ENCODE measurements around the gene CRYGN. TPM values are rescaled to one million over a fixed set of nuclear protein-coding genes. Genes with fewer than 3 reads are reported as not detected.

Gene CRYGN
- polyA plus RNA-seq, 1 donor (not counting 4 experiments of a cell fraction or from before 2014, with no cell fraction given), result not detected

DNA sequence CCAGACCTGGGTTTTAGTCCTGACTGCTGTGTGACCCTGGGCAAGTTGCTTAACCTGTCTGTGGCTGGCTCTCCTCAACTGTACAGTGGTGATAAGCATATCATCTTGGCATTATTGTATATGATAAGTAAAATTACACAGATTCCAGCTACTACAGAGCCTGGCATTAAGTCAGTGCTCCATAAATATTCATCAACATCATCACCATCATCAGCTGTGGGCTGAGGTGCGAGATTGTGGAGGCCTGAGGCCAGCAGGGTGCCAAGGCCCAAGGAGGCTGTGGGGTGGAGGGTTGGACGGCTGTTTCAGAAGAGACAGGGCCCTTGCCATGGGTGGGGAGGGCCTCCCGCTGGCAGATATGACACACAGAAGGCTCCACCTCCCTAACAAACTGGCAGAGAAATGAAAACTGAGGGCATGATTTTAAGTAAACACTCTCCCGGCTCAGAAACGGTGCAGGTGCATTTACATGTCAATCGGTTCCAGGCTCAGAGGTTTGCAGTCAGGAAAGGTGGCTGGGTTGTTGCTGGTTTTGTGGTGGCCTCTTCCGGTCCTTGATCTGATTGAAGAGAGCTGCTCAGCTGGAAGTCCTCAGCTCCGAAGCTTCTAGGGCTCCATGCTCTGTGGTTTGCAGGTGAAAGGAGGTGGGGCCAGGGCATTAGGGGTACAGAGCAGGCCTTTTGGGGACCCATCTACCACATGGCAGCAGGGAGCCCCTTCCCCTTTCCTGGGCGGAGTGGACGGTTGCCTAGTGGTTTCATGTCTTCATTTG lies 10.2 kb downstream of the CRYGN start:
- H3K9me1 ChIP-seq (ENCODE audit: control insufficient read depth, extremely low read depth, insufficient read depth, low read length), result no peaks in the 10 kb centered on the region
- no peaks in the 10 kb centered on the region for H3K9me3 ChIP-seq (ENCODE audit: control insufficient read depth, low read depth, low read length)
- DNase-seq (ENCODE audit: low read depth, low spot score) (no peak), FAIRE-seq (no peak)
- peaks cover 13% of the 10 kb centered on the region for H3K4me1 ChIP-seq (ENCODE audit: control insufficient read depth, extremely low read depth, insufficient read depth, low read length)
- no peak overlapping the region for H3K4me2 ChIP-seq (ENCODE audit: control insufficient read depth, extremely low read depth, insufficient read depth, low read depth, low read length)
- H3K27ac ChIP-seq (ENCODE audit: control insufficient read depth, insufficient read depth, low read length), result no peak overlapping the region
- no peaks in the 10 kb centered on the region for H3K36me3 ChIP-seq (ENCODE audit: control insufficient read depth in 2 of 2, extremely low read depth in 1 of 2, insufficient read depth in 2 of 2, low read length in 2 of 2)
- H2AFZ ChIP-seq (ENCODE audit: control insufficient read depth, low read length), result no peak overlapping the region
- no peak overlapping the region for H3K9ac ChIP-seq (ENCODE audit: control insufficient read depth, extremely low read depth, insufficient read depth, low read length)
- H3K27me3 ChIP-seq (ENCODE audit: control insufficient read depth, extremely low read depth, insufficient read depth, low read length), result peaks cover 5% of the 10 kb centered on the region
- no peaks in the 10 kb centered on the region for H3K79me2 ChIP-seq (ENCODE audit: control insufficient read depth, insufficient read depth, low read length)
- no peak overlapping the region for H3K4me3 ChIP-seq (ENCODE audit: control insufficient read depth in 2 of 3, extremely low read depth in 1 of 3, insufficient read depth in 2 of 3, low read depth in 1 of 3, low read length in 3 of 3)
- dilution Hi-C loops (cut with MboI; ENCODE audit: extremely low pct_ligation_motif_present, low sequenced_read_pairs), result no loop called here
- TF ChIP-seq, protein P1, sequence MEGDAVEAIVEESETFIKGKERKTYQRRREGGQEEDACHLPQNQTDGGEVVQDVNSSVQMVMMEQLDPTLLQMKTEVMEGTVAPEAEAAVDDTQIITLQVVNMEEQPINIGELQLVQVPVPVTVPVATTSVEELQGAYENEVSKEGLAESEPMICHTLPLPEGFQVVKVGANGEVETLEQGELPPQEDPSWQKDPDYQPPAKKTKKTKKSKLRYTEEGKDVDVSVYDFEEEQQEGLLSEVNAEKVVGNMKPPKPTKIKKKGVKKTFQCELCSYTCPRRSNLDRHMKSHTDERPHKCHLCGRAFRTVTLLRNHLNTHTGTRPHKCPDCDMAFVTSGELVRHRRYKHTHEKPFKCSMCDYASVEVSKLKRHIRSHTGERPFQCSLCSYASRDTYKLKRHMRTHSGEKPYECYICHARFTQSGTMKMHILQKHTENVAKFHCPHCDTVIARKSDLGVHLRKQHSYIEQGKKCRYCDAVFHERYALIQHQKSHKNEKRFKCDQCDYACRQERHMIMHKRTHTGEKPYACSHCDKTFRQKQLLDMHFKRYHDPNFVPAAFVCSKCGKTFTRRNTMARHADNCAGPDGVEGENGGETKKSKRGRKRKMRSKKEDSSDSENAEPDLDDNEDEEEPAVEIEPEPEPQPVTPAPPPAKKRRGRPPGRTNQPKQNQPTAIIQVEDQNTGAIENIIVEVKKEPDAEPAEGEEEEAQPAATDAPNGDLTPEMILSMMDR (optimal IDR thresholded peaks at IDR 0.05 in 1 of 3, IDR thresholded peaks at IDR 0.05 in 1 of 3, conservative IDR thresholded peaks at IDR 0.05 in 1 of 3; ENCODE audit: extremely low read depth in 1 of 3, insufficient read depth in 2 of 3, low read length in 3 of 3), result no peak
- no peak for TF ChIP-seq EZH2 (IDR thresholded peaks at IDR 0.05; ENCODE audit: low read length)
- no peaks in the 10 kb centered on the region for H4K20me1 ChIP-seq (ENCODE audit: control insufficient read depth, extremely low read depth, insufficient read depth, low read length)

DNA sequence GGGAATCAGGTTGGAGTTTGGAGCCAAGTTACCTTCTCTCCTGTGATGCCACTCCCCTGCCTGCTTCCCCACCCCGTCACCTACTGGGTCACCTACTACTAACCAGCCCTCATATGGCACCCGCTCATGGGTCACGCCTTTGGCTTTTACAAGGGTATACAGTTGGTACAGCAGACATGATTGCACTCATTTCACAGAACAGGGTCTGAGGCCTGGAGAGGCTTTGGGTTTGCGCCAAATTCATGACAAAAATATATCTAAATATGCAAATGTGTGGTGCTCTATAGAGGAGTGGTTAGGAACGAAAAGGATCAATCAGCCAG lies 10.7 kb downstream of the CRYGN start:
- Histone ChIP-seq H2AFZ (ENCODE audit: control insufficient read depth, low read length) (no peak overlapping the region), H4K20me1 (ENCODE audit: control insufficient read depth, extremely low read depth, insufficient read depth, low read length) (no peaks in the 10 kb centered on the region), H3K36me3 (ENCODE audit: control insufficient read depth in 2 of 2, extremely low read depth in 1 of 2, insufficient read depth in 2 of 2, low read length in 2 of 2) (no peaks in the 10 kb centered on the region), H3K4me1 (ENCODE audit: control insufficient read depth, extremely low read depth, insufficient read depth, low read length) (peaks cover 13% of the 10 kb centered on the region), H3K9me3 (ENCODE audit: control insufficient read depth, low read depth, low read length) (no peaks in the 10 kb centered on the region), H3K27ac (ENCODE audit: control insufficient read depth, insufficient read depth, low read length) (no peak overlapping the region), H3K4me3 (ENCODE audit: control insufficient read depth in 2 of 3, extremely low read depth in 1 of 3, insufficient read depth in 2 of 3, low read depth in 1 of 3, low read length in 3 of 3) (no peak overlapping the region), H3K4me2 (ENCODE audit: control insufficient read depth, extremely low read depth, insufficient read depth, low read depth, low read length) (no peak overlapping the region), H3K27me3 (ENCODE audit: control insufficient read depth, extremely low read depth, insufficient read depth, low read length) (peaks cover 5% of the 10 kb centered on the region), H3K9ac (ENCODE audit: control insufficient read depth, extremely low read depth, insufficient read depth, low read length) (no peak overlapping the region), H3K9me1 (ENCODE audit: control insufficient read depth, extremely low read depth, insufficient read depth, low read length) (no peaks in the 10 kb centered on the region), H3K79me2 (ENCODE audit: control insufficient read depth, insufficient read depth, low read length) (no peaks in the 10 kb centered on the region)
- TF ChIP-seq, protein P1 (optimal IDR thresholded peaks at IDR 0.05 in 1 of 3, IDR thresholded peaks at IDR 0.05 in 1 of 3, conservative IDR thresholded peaks at IDR 0.05 in 1 of 3; ENCODE audit: extremely low read depth in 1 of 3, insufficient read depth in 2 of 3, low read length in 3 of 3), result no peak
- TF ChIP-seq EZH2 (IDR thresholded peaks at IDR 0.05; ENCODE audit: low read length), result no peak
- DNase-seq (ENCODE audit: low read depth, low spot score) (no peak), FAIRE-seq (no peak)
- dilution Hi-C loops (cut with MboI; ENCODE audit: extremely low pct_ligation_motif_present, low sequenced_read_pairs), result no loop called here

Data from keratinocyte (primary cell).